Adrenal gland (tissue), 12 donors: ENCODE data around the gene CDK14. TPM values are rescaled to one million over a fixed set of nuclear protein-coding genes. Genes with fewer than 3 reads are reported as not detected.

Source experiments
- DNase-seq, 7 donors: peaks; one replicate each; pipeline ENCODE4 v3.0.0-alpha.2; 2019 to 2020
- H3K27ac ChIP-seq, 5 donors: fragments of 200-600 bp; sonication (generic) in 4 of 5; 1 replicate in 3 of 5; 2 replicates in 2 of 5; pipeline versions ENCODE4 v1.5.1 to v1.8.0; 2016 to 2020; ENCODE audit warnings: mild to moderate bottlenecking in 1 of 5
- H3K27me3 ChIP-seq: fragments of 200-600 bp; 2 replicates; pipeline ENCODE4 v1.8.0; 2021
- H3K36me3 ChIP-seq, 2 donors: fragments of 200-600 bp; replicated peaks in 1 of 2; 1 replicate in 1 of 2; 2 replicates in 1 of 2; pipeline versions ENCODE4 v1.5.1 to v1.8.0; 2018 to 2022
- H3K4me1 ChIP-seq, 2 donors: fragments of 200-600 bp; replicated peaks in 1 of 2; 1 replicate in 1 of 2; 2 replicates in 1 of 2; pipeline versions ENCODE4 v1.5.1 to v1.8.0; 2018 to 2021
- H3K4me3 ChIP-seq, 4 donors: fragments of 200-600 bp; sonication (generic) in 3 of 4; one replicate each; pipeline ENCODE4 v1.5.1; 2016 to 2018
- H3K9me3 ChIP-seq, 3 donors: fragments of 200-600 bp; sonication (generic) in 1 of 3; replicated peaks in 1 of 3; 1 replicate in 2 of 3; 2 replicates in 1 of 3; pipeline versions ENCODE4 v1.5.1 to v1.8.0; 2016 to 2021
- CTCF ChIP-seq, 6 experiments: fragments of 450-650 bp in 4 of 6; fragments of 200-600 bp in 2 of 6; sonication (generic) in 1 of 6; IDR thresholded peaks; 1 replicate in 5 of 6; 2 replicates in 1 of 6; pipeline versions ENCODE4 v1.5.1 to v1.8.0; 2016 to 2021; ENCODE audit warnings: antibody characterized with exemption in 6 of 6, mild to moderate bottlenecking in 2 of 6, moderate library complexity in 1 of 6
- POLR2A ChIP-seq, 2 donors: fragments of 450-650 bp; IDR thresholded peaks; one replicate each; pipeline ENCODE4 v1.6.1; 2017; ENCODE audit warnings: antibody characterized with exemption in 2 of 2, mild to moderate bottlenecking in 2 of 2, moderate library complexity in 1 of 2
- WGBS, 4 donors: extraction: QIAGEN DNeasy Blood & Tissue Kit in 2 of 4; methylation state at CpG; one replicate each; pipeline versions ENCODE4 v1.1.5 to v1.1.7; 2013 to 2017; 5-methylcytosine and 5-hydroxymethylcytosine counted together
- intact Hi-C, 2 donors: fragments of 100-400 bp; cut with DNase I; formaldehyde crosslinking; loops; one replicate each; pipeline versions ENCODE4 v1.14.1 to v1.15.0; 2022 to 2023
- polyA plus RNA-seq, 3 donors: library from polyadenylated mRNA; stranded (reverse); fragments of 200-250 nt in 2 of 3; fragments of 350-450 nt in 1 of 3; fragmentation: Illumina TruSeq in 1 of 3; extraction: RNeasy Lipid Tissue Mini Kit (QIAGEN cat#74804) in 1 of 3; gene quantifications; one replicate each; pipeline ENCODE4 v1.2.3, GENCODE V29; 2013 to 2014
- total RNA-seq, 9 donors: library from RNA; depleted of rRNA in 4 of 9; stranded (reverse); fragments of >200 nt in 4 of 9; fragments of 120-200 nt in 1 of 9; fragmentation: NEBNext Ultra II Directional in 1 of 9; extraction: Animal tissue kit (Norgen Biotek cat#: 25700) in 1 of 9; gene quantifications; one replicate each; pipeline versions ENCODE4 v1.1.0 to v1.2.4, GENCODE V29; 2013 to 2023
- donor health status: healthy with polysubstance abuse.
- donor health status: Bipolar disorder and iron deficiency.
- donor health status: DM: yes; HTN: yes; CAD: no.
- donor health status: DM: no; HTN: no; CAD: no.
- donor health status: DM: no; HTN: no; CAD: no.
- donor health status: DM: yes; HTN: yes; CAD: no.

Gene CDK14
- total and polyA plus RNA-seq, 12 donors, result 1.9 to 14.5 (median 7.6) TPM

- Histone ChIP-seq H3K9me3 (no peaks in the 10 kb centered on the region), H3K4me3 (no peak overlapping the region), H3K27me3 (no peaks in the 10 kb centered on the region), H3K36me3 (no peaks in the 10 kb centered on the region), H3K27ac (no peak overlapping the region), H3K4me1 (no peaks in the 10 kb centered on the region)
- DNase-seq, result no peak
- TF ChIP-seq POLR2A (IDR thresholded peaks at IDR 0.05), result no peak
- intact Hi-C loops, result no loop called here
These were observed 163.6 kb downstream of the CDK14 start for GRCh38 chr7:90759710-90760109.

- H3K27me3 ChIP-seq, result no peaks in the 10 kb centered on the region
- intact Hi-C loops, result no loop called here
- DNase-seq, result no peak
- H3K4me3 ChIP-seq, result no peak overlapping the region
- H3K36me3 ChIP-seq, result no peaks in the 10 kb centered on the region
- TF ChIP-seq CTCF (IDR thresholded peaks at IDR 0.05) (no peak), POLR2A (IDR thresholded peaks at IDR 0.05) (no peak)
- H3K9me3 ChIP-seq, result no peaks in the 10 kb centered on the region
- H3K27ac ChIP-seq, result no peak overlapping the region
- no peaks in the 10 kb centered on the region for H3K4me1 ChIP-seq
- 69 to 83% (median 81%) methylated on average over 3 of the region's 3 CpGs for WGBS, 4 donors
These were observed 164.8 kb downstream of the CDK14 start for GRCh38 chr7:90760892-90761291.

DNA sequence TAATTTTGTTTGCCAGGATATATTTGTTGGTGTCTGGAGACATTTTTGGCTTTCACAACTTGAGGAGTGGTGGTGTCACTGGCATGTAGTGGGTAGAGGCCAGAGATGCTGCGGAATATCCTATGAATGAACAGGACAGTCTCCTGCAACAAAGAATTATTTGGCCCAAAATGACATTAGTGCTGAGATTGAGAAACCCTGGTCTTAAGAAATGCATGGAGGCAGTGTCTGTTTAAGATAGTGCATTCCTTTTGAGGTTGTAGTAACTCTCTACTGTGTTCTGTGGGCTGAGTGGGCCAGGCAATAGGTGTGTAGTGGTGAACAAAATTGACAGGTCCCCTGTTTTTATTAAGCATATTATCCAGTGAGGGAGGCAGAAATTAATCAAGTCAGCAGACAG, 165.5 kb downstream of the CDK14 start:
- Histone ChIP-seq H3K36me3 (no peaks in the 10 kb centered on the region), H3K4me3 (no peak overlapping the region), H3K4me1 (no peaks in the 10 kb centered on the region), H3K9me3 (no peaks in the 10 kb centered on the region), H3K27ac (no peak overlapping the region), H3K27me3 (no peaks in the 10 kb centered on the region)
- intact Hi-C loops, result no loop called here
- 94 to 100% (median 99%) methylated on average over 1 of the region's 1 CpG for WGBS, 4 donors
- TF ChIP-seq CTCF (IDR thresholded peaks at IDR 0.05), result no peak
- TF ChIP-seq POLR2A (IDR thresholded peaks at IDR 0.05), result no peak
- no peak for DNase-seq

- intact Hi-C loops, result no loop called here
- H3K4me1 ChIP-seq, result no peaks in the 10 kb centered on the region
- 66 to 78% (median 73%) methylated on average over 6 of the region's 6 CpGs for WGBS, 4 donors
- H3K4me3 ChIP-seq, result no peak overlapping the region
- H3K27ac ChIP-seq, result no peak overlapping the region
- H3K36me3 ChIP-seq, result no peaks in the 10 kb centered on the region
- TF ChIP-seq POLR2A (IDR thresholded peaks at IDR 0.05) (no peak), CTCF (IDR thresholded peaks at IDR 0.05) (no peak)
- DNase-seq, result no peak
- H3K27me3 ChIP-seq, result no peaks in the 10 kb centered on the region
- no peaks in the 10 kb centered on the region for H3K9me3 ChIP-seq
These were observed 167.0 kb downstream of the CDK14 start for GRCh38 chr7:90763108-90763507.

DNA sequence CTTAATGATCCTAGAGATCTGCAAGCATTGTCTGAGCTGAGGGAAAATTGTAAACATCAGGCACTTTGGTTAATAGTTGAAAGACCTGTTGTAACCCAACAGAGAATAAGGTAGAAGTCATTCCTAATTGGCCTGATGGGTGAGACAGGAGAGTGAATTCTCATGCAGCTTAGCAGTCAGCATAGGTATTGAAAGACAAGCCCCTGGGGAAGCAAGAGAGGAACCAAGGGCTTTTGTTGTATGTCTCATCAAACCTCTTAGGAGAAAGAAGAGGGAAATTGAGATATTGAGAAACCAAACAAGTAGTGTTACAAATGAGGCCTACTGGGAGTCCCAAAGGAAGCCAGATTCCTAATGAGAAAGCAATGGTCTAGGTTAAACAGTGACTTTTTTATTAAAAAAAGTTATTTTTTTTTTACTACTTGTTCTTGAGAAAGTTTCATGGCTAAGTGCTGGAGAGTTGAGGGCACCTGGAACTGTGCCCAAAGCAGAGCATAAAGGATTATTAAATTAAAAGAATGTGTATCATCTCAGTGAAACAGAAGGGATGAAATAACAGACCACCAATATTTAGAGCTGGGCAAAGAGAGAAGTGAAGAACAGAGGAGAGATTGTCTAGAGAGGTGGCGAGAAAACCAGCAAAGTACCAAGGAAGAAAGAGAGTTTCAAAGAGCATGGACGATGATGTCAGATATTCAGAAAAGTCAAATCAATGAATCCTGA, 168.9 kb downstream of the CDK14 start:
- Histone ChIP-seq H3K27ac (no peak overlapping the region), H3K4me1 (no peaks in the 10 kb centered on the region), H3K9me3 (no peaks in the 10 kb centered on the region), H3K27me3 (no peaks in the 10 kb centered on the region), H3K4me3 (no peak overlapping the region), H3K36me3 (no peaks in the 10 kb centered on the region)
- DNase-seq, result no peak
- WGBS, 4 donors, result 93 to 96% (median 95%) methylated on average over 2 of the region's 2 CpGs
- intact Hi-C loops, result no loop called here
- TF ChIP-seq CTCF (IDR thresholded peaks at IDR 0.05) (no peak), POLR2A (IDR thresholded peaks at IDR 0.05) (no peak)
